Measurements from ENCODE around the gene RAB26. TPM values are rescaled to one million over a fixed set of nuclear protein-coding genes. Genes with fewer than 3 reads are reported as not detected.
"Not testable (repeated sequence)": the region's sequence is repeated elsewhere in the genome, so short reads cannot be mapped to it uniquely, and the experiment has no call there.

RAB26 gene
- total RNA-seq, 1 experiment from 2014 or later: 1.2 TPM

GRCh38 chr16:2194166-2194834, 45.9 kb downstream of the RAB26 start:
- DNase-seq (ENCODE audit: extremely low read depth, low read depth): no peak

GRCh38 chr16:2194852-2195321, 46.5 kb downstream of the RAB26 start:
- DNase-seq (ENCODE audit: extremely low read depth, low read depth): peak; percentile 59

GRCh38 chr16:2195322-2196161, 47.1 kb downstream of the RAB26 start:
- no peak for DNase-seq (ENCODE audit: extremely low read depth, low read depth)

DNA sequence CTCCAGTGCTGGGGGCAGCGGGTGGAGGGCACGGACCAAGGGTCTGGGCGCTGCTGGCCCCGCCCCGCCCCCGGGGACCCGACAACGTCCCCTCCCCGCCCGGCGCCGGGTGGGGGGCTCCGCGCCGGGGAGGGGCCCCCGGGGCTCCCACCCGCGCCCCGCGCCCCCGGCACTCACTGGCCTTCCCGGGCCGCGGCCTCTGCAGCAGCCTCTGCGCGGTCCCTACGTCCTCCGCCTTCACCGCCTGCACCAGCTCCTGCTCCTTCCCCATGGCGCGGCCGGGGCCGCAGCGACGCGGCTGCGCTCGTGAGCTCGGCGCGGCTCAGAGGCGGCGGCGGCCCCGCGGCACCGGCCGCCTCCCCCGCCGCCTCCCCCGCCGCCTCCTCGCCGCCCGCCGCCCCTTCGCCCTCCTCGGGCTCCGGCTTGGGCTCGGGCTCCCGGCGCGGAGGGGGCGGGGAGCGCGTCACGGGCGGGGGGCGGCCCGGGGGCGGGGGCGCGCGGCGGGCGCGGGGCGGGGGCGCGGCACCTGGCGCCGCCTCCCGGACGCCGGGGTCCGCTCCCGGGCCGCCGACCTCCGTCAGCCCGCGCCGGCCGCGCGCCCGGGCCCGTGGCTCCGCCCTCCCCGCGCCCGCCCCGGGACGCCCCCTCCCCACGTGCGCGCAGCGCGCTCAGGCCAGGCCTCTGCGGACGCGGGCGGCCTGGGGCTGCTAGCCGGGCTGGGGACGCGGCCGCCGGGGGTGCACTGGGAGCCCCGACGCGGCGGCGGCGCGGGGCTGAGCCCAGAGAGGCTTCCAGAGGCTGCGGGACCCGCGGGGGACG, 47.9 kb downstream of the RAB26 start, which contains the start of gene CASKIN1:
TSS of gene CASKIN1 (minus strand) at position 444 of the 819 bp plus-strand sequence. CDS start at position 271, 173 bp downstream.
- no peak for DNase-seq (ENCODE audit: extremely low read depth, low read depth)

DNA sequence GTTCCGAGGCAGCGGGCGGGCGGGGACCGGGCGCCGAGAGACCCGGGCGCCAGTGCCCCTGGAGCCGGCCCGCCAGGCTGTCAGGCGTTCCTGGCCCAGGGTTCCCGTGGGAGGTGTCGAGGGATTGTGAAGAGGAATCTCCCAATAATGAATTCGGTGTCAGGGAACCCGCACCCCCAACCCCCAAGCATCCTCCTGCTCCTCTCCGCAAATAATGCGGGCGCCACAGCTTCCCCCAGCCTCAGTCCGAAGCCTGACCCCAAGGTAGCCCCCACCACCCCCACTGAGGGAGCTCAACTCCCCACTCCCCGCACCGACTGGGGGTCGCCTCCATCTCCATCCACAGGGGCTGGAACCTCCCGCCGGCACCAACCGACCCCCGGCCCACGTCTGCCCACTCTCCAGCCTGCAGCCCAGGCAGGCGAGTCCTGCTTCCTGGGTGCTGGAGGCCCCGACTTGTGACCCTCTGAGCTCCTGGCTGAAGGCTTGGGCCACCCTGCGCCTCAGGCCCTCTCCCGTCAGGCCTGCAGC, 48.6 kb downstream of the RAB26 start:
- no peak for DNase-seq (ENCODE audit: extremely low read depth, low read depth)

- no peak for DNase-seq (ENCODE audit: extremely low read depth, low read depth)
Measured at GRCh38 chr16:2197765-2198164, 49.3 kb downstream of the RAB26 start.

GRCh38 chr16:2198283-2198682, 49.9 kb downstream of the RAB26 start:
- DNase-seq (ENCODE audit: extremely low read depth, low read depth): no peak

GRCh38 chr16:2199095-2199494, 50.7 kb downstream of the RAB26 start:
- DNase-seq (ENCODE audit: extremely low read depth, low read depth): no peak

GRCh38 chr16:2199621-2200139, 51.3 kb downstream of the RAB26 start:
- no peak for DNase-seq (ENCODE audit: extremely low read depth, low read depth)

DNA sequence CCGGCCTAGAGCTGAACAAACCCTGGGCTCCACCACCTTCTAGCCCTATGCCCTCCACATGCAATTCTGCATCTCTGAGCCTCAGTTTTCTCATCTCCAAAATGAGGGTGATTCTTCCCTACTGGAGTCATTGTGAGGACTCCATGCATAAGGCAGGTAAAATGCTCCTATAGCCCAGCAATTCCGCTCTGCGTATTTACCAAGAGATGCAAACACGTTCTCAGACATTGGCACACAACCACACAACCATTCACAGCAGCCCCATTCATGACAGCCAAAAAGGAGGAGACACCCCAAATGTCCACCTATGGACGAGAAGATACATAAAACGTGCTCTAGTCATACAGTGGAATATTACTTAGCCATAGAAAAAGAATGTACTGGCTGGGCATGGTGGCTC, 51.9 kb downstream of the RAB26 start:
- DNase-seq (ENCODE audit: extremely low read depth, low read depth): no peak

GRCh38 chr16:2203119-2203688, 54.8 kb downstream of the RAB26 start:
- not testable (repeated sequence) for DNase-seq (ENCODE audit: extremely low read depth, low read depth)

Small RNA genes lying within 50 kb of the gene (small RNA-seq; reads per million reads assigned to genes)
- 0 reads per million in 2 experiments for gene MIR3180-5
- gene MIR4516: 0 to 0.12 reads per million in 2 experiments
- 0 reads per million in 2 experiments for gene RF00019
- 0 reads per million in 2 experiments for gene SNORD60

Other genes with a start within 250 kb of the RAB26 start
- 0.97 and 1.2 TPM in 2 replicates for gene HS3ST6, start 230.2 kb upstream of the RAB26 start, total RNA-seq (2014; rRNA removed; shearing (Covaris generic))
- gene MSRB1, start 205.4 kb upstream of the RAB26 start, total RNA-seq (2014; rRNA removed; shearing (Covaris generic)): 5.8 and 7.4 TPM in 2 replicates
- gene RPL3L, start 193.9 kb upstream of the RAB26 start, total RNA-seq (2014; rRNA removed; shearing (Covaris generic)): not detected in 2 replicates
- 206 and 240 TPM in 2 replicates for gene NDUFB10, start 189.1 kb upstream of the RAB26 start, total RNA-seq (2014; rRNA removed; shearing (Covaris generic))
- 5,880 and 6,554 TPM in 2 replicates for gene RPS2, start 183.8 kb upstream of the RAB26 start, total RNA-seq (2014; rRNA removed; shearing (Covaris generic))
- gene RNF151, start 181.8 kb upstream of the RAB26 start, total RNA-seq (2014; rRNA removed; shearing (Covaris generic)): not detected in 2 replicates
- gene TBL3, start 176.6 kb upstream of the RAB26 start, total RNA-seq (2014; rRNA removed; shearing (Covaris generic)): 32.0 and 34.1 TPM in 2 replicates
- gene NOXO1, start 167.2 kb upstream of the RAB26 start, total RNA-seq (2014; rRNA removed; shearing (Covaris generic)): 0.84 TPM in 1 of 2 replicates, not detected in the other
- 26.1 and 30.8 TPM in 2 replicates for gene GFER, start 164.4 kb upstream of the RAB26 start, total RNA-seq (2014; rRNA removed; shearing (Covaris generic))
- 4.0 and 4.5 TPM in 2 replicates for gene SYNGR3, start 158.7 kb upstream of the RAB26 start, total RNA-seq (2014; rRNA removed; shearing (Covaris generic))
- gene ZNF598, start 138.8 kb upstream of the RAB26 start, total RNA-seq (2014; rRNA removed; shearing (Covaris generic)): 35.1 and 37.1 TPM in 2 replicates
- 3.4 and 4.8 TPM in 2 replicates for gene NPW, start 128.8 kb upstream of the RAB26 start, total RNA-seq (2014; rRNA removed; shearing (Covaris generic))
- gene NHERF2, start 121.7 kb upstream of the RAB26 start, total RNA-seq (2014; rRNA removed; shearing (Covaris generic)): 11.1 and 13.3 TPM in 2 replicates
- gene NTHL1, start 100.8 kb upstream of the RAB26 start, total RNA-seq (2014; rRNA removed; shearing (Covaris generic)): 18.0 and 20.2 TPM in 2 replicates
- gene TSC2, start 100.6 kb upstream of the RAB26 start, total RNA-seq (2014; rRNA removed; shearing (Covaris generic)): 33.8 and 38.5 TPM in 2 replicates
- 98.8 and 119 TPM in 2 replicates for gene PKD1, start 12.7 kb upstream of the RAB26 start, total RNA-seq (2014; rRNA removed; shearing (Covaris generic))
- gene TRAF7, start 7.2 kb downstream of the RAB26 start, total RNA-seq (2014; rRNA removed; shearing (Covaris generic)): 52.8 and 55.6 TPM in 2 replicates
- gene CASKIN1, start 48.0 kb downstream of the RAB26 start, total RNA-seq (2014; rRNA removed; shearing (Covaris generic)): 0.50 and 1.5 TPM in 2 replicates
- 58.5 and 58.7 TPM in 2 replicates for gene MLST8, start 56.8 kb downstream of the RAB26 start, total RNA-seq (2014; rRNA removed; shearing (Covaris generic))
- 2.1 and 2.9 TPM in 2 replicates for gene BRICD5, start 62.2 kb downstream of the RAB26 start, total RNA-seq (2014; rRNA removed; shearing (Covaris generic))
- 8.6 and 11.9 TPM in 2 replicates for gene PGP, start 66.2 kb downstream of the RAB26 start, total RNA-seq (2014; rRNA removed; shearing (Covaris generic))
- 18.6 and 21.7 TPM in 2 replicates for gene E4F1, start 75.0 kb downstream of the RAB26 start, total RNA-seq (2014; rRNA removed; shearing (Covaris generic))
- 0.84 and 1.6 TPM in 2 replicates for gene DNASE1L2, start 87.8 kb downstream of the RAB26 start, total RNA-seq (2014; rRNA removed; shearing (Covaris generic))
- 87.3 and 107 TPM in 2 replicates for gene ECI1, start 103.0 kb downstream of the RAB26 start, total RNA-seq (2014; rRNA removed; shearing (Covaris generic))
- gene RNPS1, start 119.5 kb downstream of the RAB26 start, total RNA-seq (2014; rRNA removed; shearing (Covaris generic)): 142 and 147 TPM in 2 replicates
- 11.7 and 12.2 TPM in 2 replicates for gene ABCA3, start 192.1 kb downstream of the RAB26 start, total RNA-seq (2014; rRNA removed; shearing (Covaris generic))

Measured in NCI-H460 (cell line).